ENCODE measurements around the gene RAB27A.

DNA sequence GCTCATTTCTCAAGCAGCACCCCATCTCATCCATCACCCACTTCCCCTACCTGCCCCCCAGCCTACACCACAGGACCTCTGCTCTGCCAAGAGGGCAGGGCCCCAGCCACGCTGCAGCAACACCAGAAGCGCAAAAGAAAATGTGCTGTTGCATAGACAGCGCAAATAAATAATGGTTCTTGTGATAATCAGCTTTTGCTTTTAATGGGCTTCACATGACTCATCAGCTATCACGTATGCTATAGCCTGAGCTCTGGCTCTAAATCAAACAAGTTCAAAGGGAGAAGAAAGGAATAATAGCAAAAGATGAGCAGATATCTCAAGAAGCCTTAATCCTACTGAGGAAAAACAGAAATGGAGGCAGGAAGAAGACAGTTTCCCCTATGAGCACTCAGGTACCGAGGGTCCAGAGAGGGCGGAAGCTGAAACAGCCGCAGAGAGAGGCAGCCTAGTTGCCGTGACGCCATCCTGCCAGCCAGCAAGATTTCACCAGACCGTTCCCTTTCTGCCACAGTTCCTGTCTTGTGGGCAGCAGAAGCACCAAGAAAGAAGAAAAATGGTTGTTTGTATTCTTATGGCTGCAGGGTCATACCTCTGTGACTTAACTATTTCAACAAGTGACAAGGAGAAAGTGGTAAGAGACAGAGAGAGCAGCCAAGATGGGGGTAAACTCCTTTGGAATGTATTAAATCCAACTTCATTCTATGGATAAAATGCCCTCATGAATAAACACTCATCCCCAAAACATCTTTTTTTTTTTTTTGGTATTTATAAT is 22.0 kb downstream of the RAB27A start:
- TF ChIP-seq, protein P1, sequence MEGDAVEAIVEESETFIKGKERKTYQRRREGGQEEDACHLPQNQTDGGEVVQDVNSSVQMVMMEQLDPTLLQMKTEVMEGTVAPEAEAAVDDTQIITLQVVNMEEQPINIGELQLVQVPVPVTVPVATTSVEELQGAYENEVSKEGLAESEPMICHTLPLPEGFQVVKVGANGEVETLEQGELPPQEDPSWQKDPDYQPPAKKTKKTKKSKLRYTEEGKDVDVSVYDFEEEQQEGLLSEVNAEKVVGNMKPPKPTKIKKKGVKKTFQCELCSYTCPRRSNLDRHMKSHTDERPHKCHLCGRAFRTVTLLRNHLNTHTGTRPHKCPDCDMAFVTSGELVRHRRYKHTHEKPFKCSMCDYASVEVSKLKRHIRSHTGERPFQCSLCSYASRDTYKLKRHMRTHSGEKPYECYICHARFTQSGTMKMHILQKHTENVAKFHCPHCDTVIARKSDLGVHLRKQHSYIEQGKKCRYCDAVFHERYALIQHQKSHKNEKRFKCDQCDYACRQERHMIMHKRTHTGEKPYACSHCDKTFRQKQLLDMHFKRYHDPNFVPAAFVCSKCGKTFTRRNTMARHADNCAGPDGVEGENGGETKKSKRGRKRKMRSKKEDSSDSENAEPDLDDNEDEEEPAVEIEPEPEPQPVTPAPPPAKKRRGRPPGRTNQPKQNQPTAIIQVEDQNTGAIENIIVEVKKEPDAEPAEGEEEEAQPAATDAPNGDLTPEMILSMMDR (IDR thresholded peaks at IDR 0.05 in 2 of 3, conservative IDR thresholded peaks at IDR 0.05 in 1 of 3; ENCODE audit: control insufficient read depth in 2 of 3, extremely low read depth in 1 of 3, insufficient read depth in 1 of 3, low read depth in 3 of 3, low read length in 3 of 3), result no peak
- no peak for TF ChIP-seq CHD4 (IDR thresholded peaks at IDR 0.05)
- TF ChIP-seq, protein P2, sequence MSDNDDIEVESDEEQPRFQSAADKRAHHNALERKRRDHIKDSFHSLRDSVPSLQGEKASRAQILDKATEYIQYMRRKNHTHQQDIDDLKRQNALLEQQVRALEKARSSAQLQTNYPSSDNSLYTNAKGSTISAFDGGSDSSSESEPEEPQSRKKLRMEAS (IDR thresholded peaks at IDR 0.05; ENCODE audit: low read depth, low read length), result no peak
- no peak for TF ChIP-seq POLR2A (IDR thresholded peaks at IDR 0.05; ENCODE audit: low read depth, low read length)
- TF ChIP-seq RFX5 (IDR thresholded peaks at IDR 0.05; ENCODE audit: low read depth, low read length), result no peak
- TF ChIP-seq PAX5 (IDR thresholded peaks at IDR 0.05; ENCODE audit: borderline replicate concordance, low read depth, low read length), result 0 out of 2 replicates have a peak, but pooled peaks have one; percentile 30
- TF ChIP-seq ESRRA (IDR thresholded peaks at IDR 0.05; ENCODE audit: low read length), result no peak
